ENCODE data around the gene KCNK17.

Gene KCNK17, protein sequence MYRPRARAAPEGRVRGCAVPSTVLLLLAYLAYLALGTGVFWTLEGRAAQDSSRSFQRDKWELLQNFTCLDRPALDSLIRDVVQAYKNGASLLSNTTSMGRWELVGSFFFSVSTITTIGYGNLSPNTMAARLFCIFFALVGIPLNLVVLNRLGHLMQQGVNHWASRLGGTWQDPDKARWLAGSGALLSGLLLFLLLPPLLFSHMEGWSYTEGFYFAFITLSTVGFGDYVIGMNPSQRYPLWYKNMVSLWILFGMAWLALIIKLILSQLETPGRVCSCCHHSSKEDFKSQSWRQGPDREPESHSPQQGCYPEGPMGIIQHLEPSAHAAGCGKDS

DNA sequence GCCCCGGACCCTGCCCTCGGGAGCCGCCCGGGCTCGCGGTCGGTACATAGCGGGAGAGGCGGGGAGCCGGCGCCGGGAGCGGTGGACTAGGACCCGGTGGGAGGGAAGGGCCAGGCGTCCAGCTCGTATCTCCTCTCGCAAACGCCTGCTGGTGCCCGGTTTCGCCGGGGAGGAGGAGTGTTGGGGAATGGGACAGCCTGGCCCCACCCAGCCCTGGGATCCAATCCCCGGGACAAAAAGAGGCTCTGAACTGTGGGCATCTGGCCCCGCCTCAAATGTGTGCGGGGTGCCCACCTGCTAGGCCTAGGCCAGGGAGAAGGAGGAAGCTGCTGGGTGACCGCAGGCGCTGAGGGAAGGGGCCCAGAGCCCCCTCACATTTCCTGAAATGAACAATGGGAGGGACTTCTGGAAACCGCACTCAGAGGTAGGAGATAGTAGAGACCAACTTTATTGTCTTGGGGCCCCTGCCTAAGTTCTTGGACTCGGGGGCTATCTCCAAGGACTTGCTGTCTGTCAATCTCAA is at the start of gene KCNK17:
Gene KCNK17 (minus strand): TSS at position 147 of the 523 bp plus-strand sequence. CDS start 99 bp downstream, at position 48.
- no peak for DNase-seq (ENCODE audit: low spot score)

DNA sequence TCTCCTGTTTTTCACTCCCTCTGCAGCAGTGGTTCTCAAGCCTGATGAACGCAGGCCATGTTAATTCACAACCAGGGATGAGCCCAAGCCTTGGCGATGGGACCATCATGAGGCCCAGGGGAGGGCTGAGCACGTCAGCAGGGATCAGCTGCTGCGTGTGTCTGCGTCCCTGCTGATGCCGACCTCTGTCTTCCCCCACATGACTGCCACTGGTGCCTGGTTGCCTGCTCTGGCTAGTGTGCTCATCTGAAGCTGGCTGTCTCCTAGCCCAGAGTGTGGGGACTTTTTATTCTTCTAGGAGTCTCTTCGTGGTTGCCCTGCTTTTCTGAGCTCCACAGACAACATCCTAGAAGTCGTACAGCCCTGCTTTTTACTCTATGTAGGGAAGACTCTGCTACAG is 49.1 kb upstream of the KCNK17 start:
- no peak for DNase-seq (ENCODE audit: low spot score)

DNA sequence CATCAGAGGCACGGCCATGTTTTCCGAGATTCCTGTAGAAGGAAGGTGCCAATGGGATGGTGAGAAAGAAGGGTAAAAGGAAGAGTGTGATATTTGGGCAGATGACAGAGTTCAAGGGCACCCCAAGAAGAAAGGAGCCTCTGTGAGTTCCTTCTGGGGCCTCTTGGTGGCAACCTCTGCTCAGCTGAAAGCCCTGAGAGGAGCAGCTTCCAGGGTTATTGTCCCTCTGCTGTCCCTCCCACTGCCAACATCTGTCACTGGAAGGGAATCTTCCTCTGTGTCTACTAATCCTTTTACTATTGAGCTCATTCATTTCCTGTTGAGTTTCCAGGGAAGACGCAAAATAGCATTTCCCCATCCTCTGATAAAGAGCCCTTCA is 48.3 kb upstream of the KCNK17 start:
- DNase-seq (ENCODE audit: low spot score), result no peak

DNA sequence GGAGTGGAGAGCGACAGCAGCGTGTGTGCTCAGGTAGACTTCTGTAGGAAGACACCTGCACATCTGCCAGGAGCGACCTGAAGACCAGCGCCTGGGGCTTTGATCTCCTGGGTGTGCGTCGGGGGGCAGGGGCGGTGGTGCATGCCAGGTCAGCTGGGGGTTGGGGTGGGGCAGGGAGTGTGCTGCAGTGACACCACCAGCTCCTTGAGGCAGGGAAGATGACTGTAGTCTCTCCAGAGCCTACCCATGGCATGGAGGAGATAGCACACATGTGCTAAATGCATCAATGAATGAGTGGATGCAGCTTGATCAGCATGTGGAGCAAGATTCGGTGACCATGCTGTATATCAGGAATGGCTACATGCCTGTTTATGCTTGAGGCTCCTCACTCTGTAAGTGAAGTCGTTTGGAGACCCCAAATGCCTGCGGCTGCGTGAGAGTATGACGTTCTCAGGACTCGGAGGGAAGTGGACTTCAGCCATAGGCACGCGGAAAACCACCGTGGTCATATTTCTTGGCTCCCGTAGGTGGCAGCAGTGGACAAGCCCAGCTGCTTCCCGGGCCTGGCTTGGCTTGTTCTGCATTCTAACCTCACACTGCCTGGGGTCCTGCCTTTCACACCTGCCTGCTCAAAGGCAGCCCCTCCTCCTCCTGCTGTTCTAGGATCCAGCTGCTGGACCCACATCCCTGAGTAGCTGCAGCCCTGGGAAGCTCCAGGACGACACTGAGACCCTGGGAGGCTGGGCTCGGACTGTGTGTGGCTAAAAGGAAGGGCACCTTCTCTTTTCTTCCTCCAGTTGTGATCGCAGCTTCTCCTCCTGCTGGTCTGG is 47.7 kb upstream of the KCNK17 start:
- peak; percentile 60 for DNase-seq (ENCODE audit: low spot score)

DNA sequence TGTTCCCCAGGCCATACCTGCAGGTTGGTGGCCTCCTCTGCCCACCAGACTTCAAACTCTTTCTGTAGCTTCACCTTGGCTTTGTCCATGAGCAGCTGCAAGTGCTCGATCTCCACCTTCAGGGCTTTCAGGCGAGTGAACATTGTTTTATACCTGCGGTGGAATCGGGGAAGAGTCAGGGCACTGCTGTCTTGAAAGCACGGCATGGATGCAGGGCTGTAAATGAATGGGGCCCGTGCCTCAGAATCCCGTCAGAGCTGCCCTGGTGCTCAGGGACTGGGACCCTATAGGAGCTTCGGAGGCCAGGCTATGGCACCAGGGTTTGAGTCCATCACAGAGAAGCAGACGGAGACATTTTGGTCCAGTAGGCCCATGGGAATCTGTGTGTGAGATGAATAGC is 46.2 kb upstream of the KCNK17 start:
- DNase-seq (ENCODE audit: low spot score), result no peak

DNA sequence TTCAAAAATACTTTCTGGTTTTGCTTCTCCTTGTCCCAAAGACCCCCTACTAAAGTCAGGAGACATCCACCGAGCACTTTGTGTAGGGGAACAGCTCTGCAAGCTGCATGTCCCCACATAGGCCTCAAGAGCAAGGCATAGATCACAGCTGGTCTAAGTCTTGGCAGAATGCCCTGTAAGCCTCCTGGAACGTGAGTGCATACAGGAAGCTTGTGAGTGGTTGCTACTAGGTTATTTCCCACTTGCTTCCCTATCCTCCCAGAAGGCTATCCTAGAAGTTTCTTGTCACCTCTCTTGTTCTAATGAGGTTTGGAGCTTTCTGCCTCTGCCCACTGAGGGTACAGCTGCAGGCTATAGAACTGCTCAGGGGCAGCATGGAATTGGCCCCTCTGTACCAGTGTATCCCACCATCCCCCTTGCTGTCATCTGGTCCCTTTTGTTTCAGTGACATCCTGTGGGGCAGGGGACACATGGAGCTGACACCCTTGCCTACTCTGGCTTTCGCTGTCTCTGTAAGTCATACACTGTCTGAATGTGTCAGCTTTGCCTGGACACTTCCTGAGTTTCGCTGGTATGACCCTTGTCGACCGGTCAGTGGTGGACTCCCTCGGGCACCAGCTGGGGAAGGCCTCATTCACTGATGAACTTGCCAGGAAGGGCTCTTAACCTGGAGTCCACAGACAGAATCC is 43.9 kb upstream of the KCNK17 start:
- no peak for DNase-seq (ENCODE audit: low spot score)

DNA sequence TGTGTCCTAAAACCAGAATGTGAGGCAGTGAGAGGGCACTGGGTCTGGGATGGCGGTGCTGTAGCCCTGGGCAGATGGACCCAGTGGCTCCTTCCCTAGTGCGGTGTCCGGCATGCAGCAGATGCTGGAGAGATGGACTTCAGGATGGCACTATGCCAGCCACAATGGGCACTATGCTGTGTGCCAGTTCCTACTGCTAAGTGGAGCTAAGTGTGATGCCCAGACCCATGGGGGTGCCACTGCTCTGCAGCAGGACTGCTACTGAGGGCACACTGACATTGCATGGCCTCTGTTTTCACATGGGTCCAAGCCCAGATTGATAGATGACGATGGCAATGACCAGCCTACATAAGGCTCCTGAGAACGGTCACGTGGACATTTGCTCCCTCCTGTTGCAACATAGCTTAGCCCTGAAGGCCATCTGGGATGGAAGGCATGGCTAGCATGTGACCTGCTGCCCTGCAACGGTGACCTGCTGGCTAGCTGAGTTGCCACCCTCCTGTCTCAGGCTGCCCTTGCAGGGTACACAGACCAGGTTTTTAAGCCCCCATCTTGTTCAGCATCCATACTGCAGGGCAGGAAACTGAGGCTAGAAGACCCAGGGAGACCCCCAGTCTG is 39.6 kb upstream of the KCNK17 start:
- DNase-seq (ENCODE audit: low spot score), result no peak

DNA sequence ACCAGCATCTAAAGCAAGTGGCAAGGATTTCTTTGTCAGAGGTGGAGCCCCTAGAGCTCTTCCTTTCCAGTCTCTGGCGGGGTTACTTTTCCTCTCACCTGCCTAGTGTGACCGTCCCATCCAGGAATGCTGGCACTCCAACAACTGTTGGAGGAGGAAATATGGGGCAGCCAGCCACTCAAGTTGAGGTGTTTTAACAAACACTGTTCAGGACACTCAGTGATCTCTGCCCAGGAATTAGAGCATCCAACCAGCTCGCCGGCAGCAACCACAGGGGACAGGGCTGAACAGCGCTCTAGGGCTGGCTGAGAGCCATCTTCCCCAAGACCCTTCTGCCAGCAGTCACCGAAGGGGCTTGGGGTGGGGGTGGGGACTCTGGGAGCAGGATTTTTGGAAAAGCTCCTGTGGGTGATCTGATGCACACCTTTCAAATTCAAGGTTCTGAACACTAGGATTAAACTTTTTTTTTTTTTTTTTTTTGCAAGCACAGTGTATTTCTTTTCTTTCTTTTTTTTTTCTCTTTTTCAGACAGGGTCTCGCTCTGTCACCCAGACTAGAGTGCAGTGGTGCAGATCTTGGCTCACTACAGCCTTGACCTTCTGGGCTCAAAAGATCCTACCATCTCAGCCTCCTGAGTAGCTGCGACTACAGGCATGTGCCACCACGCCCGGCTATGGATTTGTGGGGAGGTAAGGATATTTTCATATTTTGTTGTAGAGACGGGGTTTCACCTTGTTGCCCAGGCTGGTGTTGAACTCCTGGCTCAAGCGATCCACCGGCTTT is 36.7 kb upstream of the KCNK17 start:
- no peak for DNase-seq (ENCODE audit: low spot score)

DNA sequence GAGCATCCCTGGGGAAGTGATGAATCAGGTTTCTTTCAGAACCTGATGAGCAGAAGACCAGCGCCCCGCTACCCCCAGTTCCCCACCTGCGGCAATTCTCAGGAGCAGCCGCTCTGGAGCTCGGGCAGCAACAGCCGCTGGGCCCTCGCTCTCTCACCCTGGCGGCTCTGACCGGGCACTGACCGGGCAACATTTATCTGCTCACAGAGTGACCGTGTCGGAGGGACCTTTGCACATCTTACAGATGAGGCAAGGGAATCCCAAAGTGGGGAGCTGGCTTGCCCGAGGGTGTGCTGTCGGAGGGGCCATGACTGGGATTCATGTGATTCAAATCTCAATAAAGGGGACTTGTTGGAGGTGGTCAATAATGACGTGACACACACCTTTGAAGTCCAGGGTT is 34.5 kb upstream of the KCNK17 start:
- DNase-seq (ENCODE audit: low spot score), result no peak

DNA sequence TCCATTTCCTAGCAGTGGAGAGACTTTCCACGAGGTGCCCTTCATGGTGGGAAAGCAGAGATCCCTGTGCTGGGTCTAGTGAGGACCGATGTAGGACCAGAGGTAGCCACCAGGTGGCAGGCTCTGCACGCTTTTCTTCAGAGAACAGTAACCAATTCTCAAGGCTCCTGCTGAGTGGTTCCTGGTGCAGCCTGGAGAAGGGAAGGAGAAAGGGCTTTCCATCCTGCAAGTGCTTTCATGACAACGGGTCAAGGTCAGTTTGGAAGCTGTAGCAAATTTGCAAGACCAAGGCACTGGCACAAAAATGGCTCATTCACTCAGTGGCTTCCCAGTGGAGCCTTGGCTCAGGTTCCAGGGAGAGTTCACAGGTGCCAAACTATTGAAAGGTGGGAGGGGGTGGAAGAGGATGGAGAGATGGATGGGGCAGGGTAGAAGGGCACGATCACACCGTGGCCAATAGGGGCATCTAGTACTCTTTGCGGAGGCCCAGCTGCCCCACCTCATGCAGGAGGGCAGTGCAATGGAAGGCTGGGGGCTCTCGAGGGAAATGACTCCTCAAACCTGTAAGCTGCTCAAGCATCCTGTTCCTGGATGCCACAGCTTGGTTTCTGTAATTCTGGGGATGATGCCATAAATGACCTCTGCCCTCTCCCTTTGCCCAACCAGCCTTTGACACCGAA is 33.8 kb upstream of the KCNK17 start:
- peak; percentile 32 for DNase-seq (ENCODE audit: low spot score)

DNA sequence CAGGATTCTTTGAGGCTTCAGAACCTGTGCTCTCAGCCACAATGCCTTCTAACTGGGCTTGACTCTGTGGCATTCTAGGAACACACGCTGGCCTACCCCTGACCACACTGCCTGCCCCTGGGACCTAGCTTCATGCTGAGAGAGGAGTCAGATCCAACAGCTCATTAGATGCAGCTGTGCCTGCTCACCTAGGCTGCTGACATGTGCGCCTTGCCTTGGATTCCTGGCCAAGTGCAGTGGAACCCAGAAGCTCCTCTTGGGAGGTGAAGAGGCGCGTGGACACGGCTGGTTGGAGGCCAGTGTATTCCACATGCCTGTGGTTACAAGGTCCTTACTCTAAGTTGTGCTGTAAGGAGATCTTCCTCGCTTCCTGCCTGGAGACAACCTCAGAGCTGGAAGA is 33.0 kb upstream of the KCNK17 start:
- DNase-seq (ENCODE audit: low spot score), result no peak

DNA sequence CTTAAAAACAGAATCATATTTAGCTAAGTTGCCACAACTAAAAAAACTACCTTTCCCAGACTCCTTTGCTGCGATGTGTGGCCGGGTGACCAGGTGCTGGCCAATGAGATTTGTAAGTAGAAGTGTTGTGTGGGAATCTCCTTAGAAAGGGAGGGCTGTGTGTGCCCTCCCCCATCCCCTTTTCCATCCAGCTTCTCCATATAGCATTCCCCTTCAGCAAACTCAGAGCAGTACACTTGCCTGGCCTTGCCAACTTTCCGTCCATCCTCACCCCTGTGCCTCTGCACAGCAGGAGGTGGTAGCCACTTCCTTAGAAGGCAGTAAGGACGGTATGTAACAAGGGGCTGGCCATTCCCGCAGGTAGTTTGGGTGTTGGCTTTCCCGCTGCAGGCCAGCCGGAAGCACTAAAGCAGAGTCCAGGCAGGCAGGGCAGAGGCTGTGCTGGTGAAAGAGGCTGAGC is 30.6 kb upstream of the KCNK17 start:
- no peak for DNase-seq (ENCODE audit: low spot score)

DNA sequence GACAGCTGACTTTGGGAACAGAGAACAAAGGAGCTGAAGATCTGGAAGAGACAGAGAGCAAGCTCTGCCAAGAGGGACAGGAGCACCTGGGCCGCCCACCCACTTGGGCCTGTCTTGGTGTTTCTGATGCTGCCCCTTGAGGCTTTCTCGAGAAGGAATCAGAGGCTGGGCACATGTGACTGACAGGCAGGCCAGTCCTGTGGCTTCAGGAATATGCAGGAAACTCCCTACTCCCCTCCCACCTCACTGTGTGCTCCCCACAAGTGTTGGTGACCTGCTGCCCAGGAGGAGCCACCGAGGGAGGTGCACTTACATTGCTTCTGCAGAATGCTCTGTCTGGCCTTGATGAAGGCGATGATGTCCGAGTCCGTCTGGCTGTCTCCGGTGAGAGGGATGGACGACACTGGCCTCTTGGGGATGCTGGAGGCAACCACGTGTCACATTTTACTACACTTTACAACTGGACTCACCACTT is 29.2 kb upstream of the KCNK17 start:
- no peak for DNase-seq (ENCODE audit: low spot score)

DNA sequence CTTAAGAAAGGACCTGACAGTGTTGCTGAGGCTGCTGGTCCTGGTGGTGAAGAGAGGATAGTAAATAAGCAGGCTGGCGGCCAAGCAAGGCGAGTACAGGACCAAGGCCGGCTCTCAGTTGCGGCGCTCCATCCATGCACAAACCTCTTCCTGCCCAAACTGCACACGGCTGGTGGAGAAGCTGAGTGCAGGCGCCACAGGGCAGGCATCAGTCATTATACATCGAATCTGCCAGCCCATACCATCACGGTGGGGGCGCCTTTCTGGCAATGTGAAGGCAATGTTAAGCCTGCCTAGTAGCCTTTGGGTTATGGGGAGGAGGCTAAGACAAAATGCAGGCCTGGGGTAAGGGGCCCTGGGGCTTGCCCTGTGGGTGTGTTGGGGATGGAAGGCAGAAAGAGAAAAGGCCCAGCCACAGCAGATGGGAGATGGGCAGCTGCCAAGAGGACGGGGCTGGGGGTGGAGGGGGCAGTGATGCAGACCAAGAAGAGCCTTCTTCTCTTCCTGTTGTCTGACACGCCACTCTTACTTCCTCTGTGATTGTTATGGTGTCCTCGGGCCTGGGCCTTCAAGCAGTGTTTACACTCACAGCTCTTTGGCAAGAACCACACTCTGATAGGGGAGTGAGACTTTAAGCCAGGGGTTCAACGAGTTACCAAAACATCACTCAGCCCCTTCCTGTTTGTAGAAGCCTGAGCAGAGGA is 28.6 kb upstream of the KCNK17 start:
- no peak for DNase-seq (ENCODE audit: low spot score)

DNA sequence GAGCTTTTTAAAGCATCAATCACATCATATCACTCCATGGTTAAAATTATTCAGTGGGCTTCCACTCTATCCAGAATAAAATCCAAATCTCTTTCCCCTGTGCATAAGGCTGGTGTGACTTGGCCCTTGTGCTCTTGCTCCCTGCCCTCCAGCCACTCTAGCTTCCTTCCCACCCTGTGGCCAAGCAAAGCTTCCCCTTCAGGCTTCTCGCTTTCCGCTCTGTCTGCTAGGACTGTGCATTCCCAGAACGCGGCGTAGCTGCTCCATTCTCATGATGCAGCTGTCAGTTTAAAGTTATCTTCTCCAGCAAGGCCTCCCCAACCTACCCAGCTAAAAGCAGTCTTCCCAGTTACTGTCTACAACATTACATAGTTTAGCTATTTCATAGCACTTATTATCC is 27.7 kb upstream of the KCNK17 start:
- no peak for DNase-seq (ENCODE audit: low spot score)

DNA sequence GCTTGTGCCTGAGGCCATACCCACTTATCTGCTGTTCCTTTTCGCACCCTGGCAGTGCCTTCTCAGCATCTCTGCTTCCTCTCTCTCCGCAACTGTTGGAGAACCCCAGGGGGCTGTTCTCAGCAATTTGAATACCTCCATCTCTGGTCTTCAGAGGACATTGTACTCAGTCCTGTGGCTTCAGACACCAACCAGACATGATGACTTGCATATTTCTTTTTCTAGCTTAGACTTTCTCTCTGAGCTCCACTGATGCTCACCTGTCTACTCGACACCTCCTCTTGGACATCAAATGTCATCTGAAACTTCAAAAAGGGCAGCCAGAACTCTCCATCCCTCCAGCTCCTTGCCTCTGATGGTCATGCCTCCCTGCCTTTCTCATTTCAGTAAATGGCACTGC is 27.1 kb upstream of the KCNK17 start:
- DNase-seq (ENCODE audit: low spot score), result no peak

DNA sequence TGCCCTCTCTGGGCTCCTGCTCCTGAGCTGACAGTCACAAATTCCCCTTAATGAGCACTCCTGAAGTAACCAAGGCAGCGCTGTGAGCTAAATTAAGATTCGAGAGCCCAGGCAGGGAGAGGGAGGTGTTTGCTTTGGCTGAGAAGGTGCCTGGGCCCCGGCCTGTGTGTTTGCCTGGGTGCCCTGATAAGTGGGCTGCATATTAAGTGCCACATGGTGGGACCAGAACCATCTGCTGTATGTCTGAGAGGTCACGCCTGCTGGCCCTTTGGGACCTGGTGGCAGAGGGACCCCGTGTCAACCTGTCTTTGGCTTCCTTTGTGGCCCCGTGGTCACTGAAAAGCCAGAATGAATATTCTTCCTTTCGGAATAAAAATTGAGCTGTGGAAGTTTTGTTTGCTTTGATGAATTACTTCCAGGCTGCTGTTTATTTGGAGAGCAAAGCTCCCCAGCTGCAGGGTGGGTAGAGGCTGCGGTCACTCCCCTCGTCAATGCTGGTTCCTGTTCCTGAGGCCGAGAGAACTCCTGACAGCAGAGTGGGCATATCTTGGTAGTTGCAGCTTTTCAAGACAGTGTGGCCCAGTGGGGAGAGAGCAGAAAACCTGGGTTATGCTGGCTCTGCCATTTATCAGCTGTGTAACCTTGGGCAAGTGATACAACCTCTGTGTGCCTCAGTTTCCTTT is 25.8 kb upstream of the KCNK17 start:
- no peak for DNase-seq (ENCODE audit: low spot score)

DNA sequence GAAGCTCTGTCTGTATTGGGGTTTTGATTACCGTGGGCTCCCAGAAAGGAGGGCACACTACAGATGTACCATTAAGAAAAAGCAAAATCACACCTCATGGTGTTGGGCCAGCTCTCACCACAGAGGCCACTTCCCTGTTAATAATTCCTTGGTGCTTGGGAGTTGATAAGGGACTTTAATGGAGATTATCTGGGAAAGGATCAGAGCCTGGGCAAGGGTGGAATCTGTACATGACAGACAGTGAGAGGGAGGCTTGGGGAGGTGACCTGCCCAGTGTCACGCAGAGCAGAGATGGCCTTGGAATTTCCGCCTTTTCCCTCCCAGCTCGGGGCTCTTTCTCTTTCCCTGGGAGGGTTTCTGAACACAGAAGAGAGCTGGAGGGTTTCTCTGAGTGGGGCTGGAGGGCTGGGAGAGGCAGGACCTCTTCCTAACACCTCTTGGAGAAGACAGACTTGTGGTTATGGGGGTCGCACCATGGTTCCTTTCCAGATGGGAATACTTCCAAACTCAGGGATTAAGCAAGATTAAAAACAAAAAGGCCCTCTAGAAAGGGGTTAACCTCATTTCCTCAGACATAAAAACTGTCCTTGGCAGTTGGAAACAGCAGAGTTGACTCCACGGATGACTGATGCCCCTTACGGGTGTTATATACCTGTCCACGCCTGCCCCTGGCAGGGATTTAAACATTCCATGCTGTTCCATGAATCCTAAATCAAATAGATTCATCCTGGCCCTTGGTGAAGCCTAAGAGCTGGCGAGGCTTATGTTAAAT is 25.1 kb upstream of the KCNK17 start:
- DNase-seq (ENCODE audit: low spot score), result no peak

DNA sequence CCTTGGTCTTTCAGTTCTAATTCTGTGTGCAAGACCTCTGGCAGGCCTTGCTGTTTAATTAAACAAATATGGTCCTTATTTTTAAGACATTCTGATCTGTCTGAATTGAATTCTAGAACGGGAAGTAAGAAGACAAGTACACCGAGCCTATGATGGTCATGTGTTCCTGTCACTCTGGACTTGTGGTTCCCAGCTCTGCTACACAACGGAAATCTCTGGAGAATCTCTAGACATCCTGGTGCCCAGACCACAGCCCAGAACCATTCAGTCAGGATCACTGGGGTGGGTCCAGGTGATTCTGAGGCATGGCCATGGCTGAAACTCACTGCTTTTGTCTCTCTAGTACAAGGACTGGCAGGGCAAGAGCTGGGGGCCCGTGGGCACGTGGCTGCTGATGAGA is 24.2 kb upstream of the KCNK17 start:
- no peak for DNase-seq (ENCODE audit: low spot score)
